OCI-LY7 (cell line): Measurements from ENCODE around the gene CTNNA2. TPM values are rescaled to one million over a fixed set of nuclear protein-coding genes. Genes with fewer than 3 reads are reported as not detected.

Source experiments
- BruUV-seq: library from RNA; stranded (reverse); fragments of 400-500 nt; replicated peaks from 2 replicates; lab custom pipeline; 2021; lab: Mats Ljungman, UMichigan
- CTCF ChIA-PET: fragments of 300-600 bp; sonication (Branson Sonifier 250); formaldehyde crosslinking; loops from one replicate; lab custom pipeline; 2022; ENCODE audit warnings: antibody characterized with exemption; ENCODE audit not compliant: unreplicated experiment; lab: Charles Lee
- POLR2A ChIA-PET: fragments of 300-600 bp; sonication (Branson Sonifier 250); formaldehyde crosslinking; loops from one replicate; lab custom pipeline; 2022; ENCODE audit warnings: antibody characterized with exemption; lab: Charles Lee
- DNase-seq: peaks from one replicate; pipeline ENCODE4 v3.0.0-alpha.2; 2015; ENCODE audit warnings: low spot score
- H2AFZ ChIP-seq: fragments of 200-600 bp; sonication (generic), shearing (Covaris generic); 2 replicates; pipeline ENCODE4 v1.6.1; 2014; ENCODE audit warnings: mild to moderate bottlenecking, antibody characterized with exemption, low read length, moderate library complexity
- H3K27ac ChIP-seq: fragments of 200-600 bp; sonication (generic); 2 replicates; pipeline ENCODE4 v1.5.1; 2014; ENCODE audit warnings: mixed run types, low read depth, mild to moderate bottlenecking, moderate library complexity, low read length, inconsistent platforms; ENCODE audit not compliant: poor library complexity, severe bottlenecking
- H3K36me3 ChIP-seq: fragments of 200-600 bp; sonication (generic); 2 replicates; pipeline ENCODE4 v1.6.1; 2014; ENCODE audit warnings: mild to moderate bottlenecking, antibody characterized with exemption, low read length, moderate library complexity, mixed read lengths; ENCODE audit not compliant: insufficient read depth
- H3K4me1 ChIP-seq: fragments of 200-600 bp; sonication (generic); 2 replicates; pipeline ENCODE4 v1.5.1; 2014; ENCODE audit warnings: mild to moderate bottlenecking, low read length; ENCODE audit not compliant: insufficient read depth, poor library complexity, severe bottlenecking
- H3K4me2 ChIP-seq: fragments of 200-600 bp; sonication (generic); 2 replicates; pipeline ENCODE4 v1.6.1; 2014; ENCODE audit warnings: mild to moderate bottlenecking, low read length
- H3K4me3 ChIP-seq: fragments of 200-600 bp; sonication (generic); 2 replicates; pipeline ENCODE4 v1.5.1; 2014; ENCODE audit warnings: mild to moderate bottlenecking, low read depth, low read length; ENCODE audit not compliant: poor library complexity, severe bottlenecking
- H3K79me2 ChIP-seq: fragments of 200-600 bp; sonication (generic); 2 replicates; pipeline ENCODE4 v1.6.1; 2016; ENCODE audit warnings: low read depth, mild to moderate bottlenecking, low read length, moderate library complexity, mixed read lengths; ENCODE audit not compliant: insufficient read depth
- H3K9me2 ChIP-seq: fragments of 200-600 bp; sonication (generic); 2 replicates; pipeline ENCODE4 v1.6.1; 2016; ENCODE audit warnings: mild to moderate bottlenecking, low read length, mixed read lengths; ENCODE audit not compliant: insufficient read depth
- H3K9me3 ChIP-seq: fragments of 200-600 bp; sonication (generic); 2 replicates; pipeline ENCODE4 v1.6.1; 2014; ENCODE audit warnings: mild to moderate bottlenecking, mixed run types, low read length, mixed read lengths
- H4K20me1 ChIP-seq: fragments of 200-600 bp; sonication (generic); 2 replicates; pipeline ENCODE4 v1.6.1; 2014; ENCODE audit warnings: mild to moderate bottlenecking, antibody characterized with exemption, low read length, moderate library complexity, mixed read lengths; ENCODE audit not compliant: insufficient read depth
- EZH2phosphoT487 ChIP-seq: fragments of 200-600 bp; sonication (generic); IDR thresholded peaks from 2 replicates; pipeline ENCODE4 v1.6.1; 2018; ENCODE audit warnings: low read depth, borderline replicate concordance, mild to moderate bottlenecking, mixed run types, antibody characterized with exemption, low read length, moderate library complexity, mixed read lengths
- intact Hi-C: fragments of 100-400 bp; cut with micrococcal nuclease; formaldehyde crosslinking; loops from one replicate; pipeline ENCODE4 v1.10.0; 2022; ENCODE audit not compliant: unreplicated experiment
- total RNA-seq, 2 experiments: library from RNA; depleted of rRNA in 1 of 2; stranded (reverse); fragments of >200 nt in 1 of 2; shearing (Covaris generic) in 1 of 2; gene quantifications; 2 replicates each; pipeline ENCODE4 v1.2.3, GENCODE V29; 2014 to 2022
- TF ChIP-seq, protein P1 (sequence below): fragments of 200-600 bp; sonication (generic); conservative IDR thresholded peaks from 2 replicates; pipeline ENCODE4 v1.5.1; 2014; ENCODE audit warnings: mild to moderate bottlenecking, antibody characterized with exemption, low read length, moderate library complexity, mixed read lengths

CTNNA2 gene
- total RNA-seq, 2 experiments from 2014 or later = 0.19 to 2.7 TPM

DNA sequence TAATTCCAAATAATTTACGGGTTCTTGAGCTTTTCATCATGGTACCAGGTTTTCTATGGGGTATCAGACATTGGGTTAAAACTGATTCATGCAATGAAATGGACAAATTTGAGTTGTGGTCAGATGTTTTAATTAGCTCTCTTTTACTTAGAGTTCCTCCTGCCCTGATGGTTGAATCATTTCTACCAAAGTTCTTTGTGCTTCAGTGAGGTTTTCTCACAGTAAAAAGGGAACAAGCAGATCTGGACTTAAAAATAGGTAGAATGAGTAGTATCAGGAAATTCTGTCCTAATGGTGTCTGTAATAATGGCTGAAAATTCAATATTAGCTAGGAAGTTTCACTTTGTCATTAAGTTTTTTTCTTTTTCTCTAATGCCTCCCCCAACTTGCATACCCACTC, 951.4 kb downstream of the CTNNA2 start:
- no TSS peak for BruUV-seq
- Histone ChIP-seq H3K79me2 (no peaks in the 10 kb centered on the region), H3K4me2 (no peak overlapping the region), H3K27ac (no peak overlapping the region), H3K9me3 (no peaks in the 10 kb centered on the region), H3K4me1 (no peaks in the 10 kb centered on the region), H4K20me1 (no peaks in the 10 kb centered on the region), H2AFZ (no peak overlapping the region), H3K4me3 (no peak overlapping the region), H3K9me2 (no peaks in the 10 kb centered on the region), H3K36me3 (no peaks in the 10 kb centered on the region)
- intact Hi-C loops = no loop called here
- TF ChIP-seq, protein P1, sequence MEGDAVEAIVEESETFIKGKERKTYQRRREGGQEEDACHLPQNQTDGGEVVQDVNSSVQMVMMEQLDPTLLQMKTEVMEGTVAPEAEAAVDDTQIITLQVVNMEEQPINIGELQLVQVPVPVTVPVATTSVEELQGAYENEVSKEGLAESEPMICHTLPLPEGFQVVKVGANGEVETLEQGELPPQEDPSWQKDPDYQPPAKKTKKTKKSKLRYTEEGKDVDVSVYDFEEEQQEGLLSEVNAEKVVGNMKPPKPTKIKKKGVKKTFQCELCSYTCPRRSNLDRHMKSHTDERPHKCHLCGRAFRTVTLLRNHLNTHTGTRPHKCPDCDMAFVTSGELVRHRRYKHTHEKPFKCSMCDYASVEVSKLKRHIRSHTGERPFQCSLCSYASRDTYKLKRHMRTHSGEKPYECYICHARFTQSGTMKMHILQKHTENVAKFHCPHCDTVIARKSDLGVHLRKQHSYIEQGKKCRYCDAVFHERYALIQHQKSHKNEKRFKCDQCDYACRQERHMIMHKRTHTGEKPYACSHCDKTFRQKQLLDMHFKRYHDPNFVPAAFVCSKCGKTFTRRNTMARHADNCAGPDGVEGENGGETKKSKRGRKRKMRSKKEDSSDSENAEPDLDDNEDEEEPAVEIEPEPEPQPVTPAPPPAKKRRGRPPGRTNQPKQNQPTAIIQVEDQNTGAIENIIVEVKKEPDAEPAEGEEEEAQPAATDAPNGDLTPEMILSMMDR = no peak
- no peak for TF ChIP-seq EZH2phosphoT487
- DNase-seq = no peak
- CTCF ChIA-PET = no interaction called here
- POLR2A ChIA-PET = interaction anchor here (0.6 to 0.8 kb wide), 2 partner anchors 11 to 63 kb away, joined by 3 read pairs; no protein-coding TSS in a partner anchor

DNA sequence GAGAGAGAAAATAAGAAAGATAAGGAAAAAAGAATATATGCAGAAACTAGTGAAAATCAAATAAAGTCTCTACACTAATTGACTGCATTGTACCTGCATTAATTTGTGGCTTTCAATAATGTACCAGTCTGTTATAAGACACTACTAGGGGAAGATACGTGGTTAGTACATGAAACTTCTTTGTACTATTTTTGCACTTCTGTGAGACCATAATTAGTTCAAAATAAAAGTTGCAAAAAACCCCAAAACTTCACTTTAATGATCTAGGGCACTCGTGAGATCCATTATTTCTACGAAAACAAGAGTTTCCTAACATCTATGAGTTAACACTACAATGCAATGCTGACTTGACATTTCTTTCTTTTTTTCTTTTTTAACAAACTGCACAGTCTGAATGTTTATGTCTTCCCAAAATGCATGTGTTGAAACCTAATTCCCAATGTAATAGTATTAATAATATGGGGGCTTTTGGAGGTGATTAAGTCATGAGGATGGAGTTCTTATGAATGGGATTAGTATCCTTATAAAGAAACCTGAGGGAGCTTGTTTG, 954.5 kb downstream of the CTNNA2 start:
- no peaks in the 10 kb centered on the region for H3K4me1 ChIP-seq
- H3K79me2 ChIP-seq = no peaks in the 10 kb centered on the region
- ChIA-PET POLR2A (no interaction called here), CTCF (no interaction called here)
- H3K36me3 ChIP-seq = no peaks in the 10 kb centered on the region
- no TSS peak for BruUV-seq
- no peaks in the 10 kb centered on the region for H3K9me2 ChIP-seq
- H3K27ac ChIP-seq = no peak overlapping the region
- H4K20me1 ChIP-seq = no peaks in the 10 kb centered on the region
- H2AFZ ChIP-seq = no peak overlapping the region
- TF ChIP-seq, protein P1 = no peak
- H3K4me3 ChIP-seq = no peak overlapping the region
- intact Hi-C loops = no loop called here
- H3K9me3 ChIP-seq = no peaks in the 10 kb centered on the region
- no peak overlapping the region for H3K4me2 ChIP-seq
- no peak for DNase-seq

DNA sequence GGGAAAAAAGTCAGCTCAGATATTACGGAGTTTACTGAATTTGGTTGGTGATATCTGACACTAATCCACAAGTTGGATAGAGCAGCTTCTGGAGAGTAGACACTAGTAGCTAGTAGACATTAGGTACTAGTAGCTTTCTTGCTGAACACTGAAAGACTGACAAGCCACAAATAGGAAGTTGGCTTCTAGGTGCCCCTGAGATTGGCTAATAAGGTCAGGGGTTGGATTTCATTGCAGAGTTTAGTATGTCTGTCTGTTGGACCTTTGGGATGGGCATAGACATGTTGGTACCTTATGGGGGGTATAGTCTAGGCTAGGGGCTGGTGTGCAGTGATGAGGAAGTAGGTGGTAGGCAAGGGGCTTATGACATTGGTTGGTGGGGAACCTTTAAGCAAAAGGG, 956.6 kb downstream of the CTNNA2 start:
- intact Hi-C loops = no loop called here
- no peak for DNase-seq
- no TSS peak for BruUV-seq
- ChIA-PET POLR2A (no interaction called here), CTCF (no interaction called here)
- Histone ChIP-seq H3K4me3 (no peak overlapping the region), H2AFZ (no peak overlapping the region), H3K4me1 (no peaks in the 10 kb centered on the region), H3K27ac (no peak overlapping the region), H3K36me3 (no peaks in the 10 kb centered on the region), H4K20me1 (no peaks in the 10 kb centered on the region), H3K4me2 (no peak overlapping the region), H3K79me2 (no peaks in the 10 kb centered on the region), H3K9me2 (no peaks in the 10 kb centered on the region), H3K9me3 (no peaks in the 10 kb centered on the region)
- TF ChIP-seq, protein P1 = no peak
- TF ChIP-seq EZH2phosphoT487 = no peak
